ENCODE data around the gene PTPRM. TPM values are rescaled to one million over a fixed set of nuclear protein-coding genes. Genes with fewer than 3 reads are reported as not detected.

Gene PTPRM
- total and polyA plus RNA-seq, 2 of the 8 experiments (the other 6 are each of a cell fraction or from before 2014, with no cell fraction given): 4.1 to 7.0 TPM

DNA sequence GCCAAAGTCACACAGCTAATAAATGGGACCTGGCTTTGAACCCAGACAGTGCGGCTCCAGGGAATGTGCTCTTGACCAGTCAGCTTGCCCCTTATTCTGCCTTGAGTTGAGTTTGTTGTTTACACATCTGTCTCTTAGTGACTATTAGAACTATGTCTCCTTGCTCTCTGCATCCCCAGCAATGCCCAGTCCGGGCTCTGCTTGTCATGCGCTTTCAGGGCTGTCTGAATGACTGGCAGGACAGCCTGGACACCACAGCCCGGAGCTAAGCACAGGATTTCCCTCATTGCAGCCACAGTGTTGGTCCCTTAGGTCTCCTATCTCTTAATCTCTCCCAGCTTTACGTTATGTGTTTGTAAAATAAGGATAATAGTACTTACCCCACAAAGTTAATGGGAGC lies 795.7 kb downstream of the PTPRM start:
- DNase-seq (ENCODE audit: low read depth in 1 of 2, low spot score in 2 of 2): no peak

More for the DNA sequence above, 795.7 kb downstream of the PTPRM start:
- Histone ChIP-seq H3K4me3 (ENCODE audit: extremely low read depth in 1 of 4, insufficient read depth in 2 of 4, low read depth in 3 of 4, low read length in 4 of 4) (no peak overlapping the region), H4K91ac (replicated peaks; ENCODE audit: insufficient read length, low read length) (no peak overlapping the region), H4K20me1 (replicated peaks in 1 of 2; ENCODE audit: control insufficient read depth in 1 of 2, insufficient read depth in 2 of 2, low read length in 2 of 2) (no peaks in the 10 kb centered on the region), H3K23ac (ENCODE audit: insufficient read length) (no peak overlapping the region), H3K4me1 (replicated peaks in 1 of 4; ENCODE audit: control insufficient read depth in 3 of 4, insufficient read depth in 4 of 4, low read length in 3 of 4) (peaks cover 3 to 10% (median 8%) of the 10 kb centered on the region in 4 experiments; a peak in 6 of 7 replicates), H2AFZ (ENCODE audit: low read length) (no peak overlapping the region), H2BK5ac (ENCODE audit: low read depth, low read length) (no peak overlapping the region), H4K5ac (ENCODE audit: insufficient read length, low read depth, low read length) (no peak overlapping the region), H3K56ac (replicated peaks; ENCODE audit: insufficient read length, low read depth, low read length) (no peak overlapping the region), H3K27ac (ENCODE audit: low read depth, low read length) (no peak overlapping the region), H2BK120ac (replicated peaks; ENCODE audit: low read depth, low read length) (no peak overlapping the region), H3K27me3 (replicated peaks in 1 of 4; ENCODE audit: control insufficient read depth in 3 of 4, extremely low read depth in 1 of 4, insufficient read depth in 3 of 4, low read length in 3 of 4) (peaks cover 0 to 6% (median 4%) of the 10 kb centered on the region in 4 experiments; a peak in 3 of 7 replicates), H3K36me3 (ENCODE audit: control insufficient read depth in 2 of 4, insufficient read depth in 4 of 4, low read length in 3 of 4) (no peaks in the 10 kb centered on the region), H2AK5ac (ENCODE audit: low read depth, low read length) (no peak overlapping the region), H3K14ac (ENCODE audit: insufficient read length) (no peak overlapping the region), H3K18ac (ENCODE audit: extremely low read depth, low read length) (no peak overlapping the region), H2BK12ac (ENCODE audit: low read depth, low read length) (no peak overlapping the region), H3K4me2 (ENCODE audit: insufficient read depth in 1 of 2, low read depth in 2 of 2, low read length in 2 of 2) (no peak overlapping the region), H4K8ac (ENCODE audit: extremely low read depth, insufficient read depth, low read length) (no peak overlapping the region), H3K79me2 (ENCODE audit: control insufficient read depth in 1 of 2, insufficient read depth in 2 of 2, low read length in 2 of 2) (no peaks in the 10 kb centered on the region), H3K23me2 (ENCODE audit: low read depth, low read length) (no peaks in the 10 kb centered on the region; the same call in 1 of the 2 replicates), H3K4ac (replicated peaks; ENCODE audit: insufficient read length, low read depth, low read length) (no peak overlapping the region), H2BK20ac (ENCODE audit: low read length) (no peak overlapping the region), H3K9ac (replicated peaks in 1 of 4; ENCODE audit: extremely low read depth in 1 of 4, low read depth in 3 of 4, low read length in 3 of 4) (no peak overlapping the region), H3K79me1 (ENCODE audit: low read depth, low read length) (no peaks in the 10 kb centered on the region), H3K9me3 (ENCODE audit: insufficient read depth in 2 of 2, low read depth in 1 of 2, low read length in 1 of 2) (no peaks in the 10 kb centered on the region), H2BK15ac (ENCODE audit: low read length) (no peak overlapping the region)
- CTCF ChIA-PET (ENCODE audit: partially characterized antibody): interaction anchor here (0.7 to 1.7 kb wide), 4 partner anchors 22 to 143 kb away, joined by 3 to 4 read pairs (median 4); no protein-coding TSS in a partner anchor
- WGBS, 2 experiments (ENCODE audit: extremely low coverage in 1 of 2, insufficient coverage in 1 of 2, insufficient read length in 1 of 2, insufficient replicate concordance in 2 of 2, low coverage in 1 of 2, low lambda C conversion rate in 2 of 2, missing lambda C conversion rate in 1 of 2): 95% methylated on average over 5 of the region's 5 CpGs; no CpG with 5 or more reads in 1 of the 2 experiments
- TF ChIP-seq GABPA (IDR thresholded peaks at IDR 0.05; ENCODE audit: borderline replicate concordance, insufficient read depth, low read length) (no peak), RNF2 (IDR thresholded peaks at IDR 0.05; ENCODE audit: borderline replicate concordance, low read depth, low read length, missing control alignments, poor library complexity, severe bottlenecking) (no peak), TAF1 (IDR thresholded peaks at IDR 0.05; ENCODE audit: low read depth, low read length) (no peak), EZH2 (IDR thresholded peaks at IDR 0.05; ENCODE audit: low read depth, low read length, severe bottlenecking) (no peak), TAF7 (optimal IDR thresholded peaks at IDR 0.05; ENCODE audit: borderline replicate concordance, low read depth, low read length) (no peak), CBX5 (IDR thresholded peaks at IDR 0.05; ENCODE audit: low read depth, low read length) (no peak), POU5F1 (IDR thresholded peaks at IDR 0.05; ENCODE audit: low read depth, low read length) (no peak), NRF1 (IDR thresholded peaks at IDR 0.05; ENCODE audit: low read depth, low read length) (no peak), ASH2L (IDR thresholded peaks at IDR 0.05; ENCODE audit: low read length) (no peak), SIRT6 (IDR thresholded peaks at IDR 0.05; ENCODE audit: low read length) (no peak)
- TF ChIP-seq, protein P1, sequence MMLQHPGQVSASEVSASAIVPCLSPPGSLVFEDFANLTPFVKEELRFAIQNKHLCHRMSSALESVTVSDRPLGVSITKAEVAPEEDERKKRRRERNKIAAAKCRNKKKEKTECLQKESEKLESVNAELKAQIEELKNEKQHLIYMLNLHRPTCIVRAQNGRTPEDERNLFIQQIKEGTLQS (IDR thresholded peaks at IDR 0.05; ENCODE audit: insufficient read depth, low read depth, low read length): no peak
- POLR2A ChIA-PET (ENCODE audit: partially characterized antibody): no interaction called here
- FAIRE-seq: no peak
